HFFc6 (cell line): ENCODE measurements around the gene CAP2. TPM values are rescaled to one million over a fixed set of nuclear protein-coding genes. Genes with fewer than 3 reads are reported as not detected.
"Not testable (repeated sequence)": the region's sequence is repeated elsewhere in the genome, so short reads cannot be mapped to it uniquely, and the experiment has no call there.

Source experiments
- DNase-seq: peaks from one replicate; pipeline ENCODE4 v3.0.0-alpha.2; 2018
- H3K27ac Mint-ChIP-seq: 2 replicates; pipeline ENCODE4 v1.8.0; 2020; ENCODE audit warnings: mild to moderate bottlenecking, mixed read lengths
- H3K27me3 Mint-ChIP-seq: 2 replicates; pipeline ENCODE4 v1.8.0; 2021; ENCODE audit warnings: mild to moderate bottlenecking, moderate library complexity, mixed read lengths; ENCODE audit not compliant: insufficient read depth
- H3K36me3 Mint-ChIP-seq: 2 replicates; pipeline ENCODE4 v1.8.0; 2021; ENCODE audit warnings: low read depth, mixed read lengths
- H3K4me1 Mint-ChIP-seq: 2 replicates; pipeline ENCODE4 v1.8.0; 2020; ENCODE audit warnings: low read depth, mixed read lengths
- H3K4me3 Mint-ChIP-seq: 2 replicates; pipeline ENCODE4 v1.8.0; 2020; ENCODE audit warnings: mild to moderate bottlenecking, moderate library complexity, mixed read lengths
- H3K9me3 Mint-ChIP-seq: 2 replicates; pipeline ENCODE4 v1.8.0; 2020; ENCODE audit warnings: mild to moderate bottlenecking, mixed read lengths
- CTCF ChIP-seq: fragments of 200-600 bp; sonication (generic); IDR thresholded peaks from 2 replicates; pipeline ENCODE4 v1.5.0; 2021; ENCODE audit warnings: antibody characterized with exemption, mild to moderate bottlenecking
- total RNA-seq, 6 experiments: library from RNA; stranded (reverse); fragmentation: NEBNext Ultra II Directional; extraction: Animal tissue kit (Norgen Biotek cat#: 25700); gene quantifications; 2 replicates in 1 of 6; 3 replicates in 5 of 6; pipeline ENCODE4 v1.2.3, GENCODE V29; 2021

CAP2 gene
- total RNA-seq, 6 experiments from 2014 or later, result 65.1 to 82.3 (median 67.9) TPM

- H3K4me1 Mint-ChIP-seq, result no peaks in the 10 kb centered on the region
- H3K27me3 Mint-ChIP-seq, result peaks cover 2% of the 10 kb centered on the region; the same call in 1 of the 2 replicates
- DNase-seq, result no peak
- H3K9me3 Mint-ChIP-seq, result no peaks in the 10 kb centered on the region
- H3K36me3 Mint-ChIP-seq, result peaks cover 16% of the 10 kb centered on the region
- no peak for TF ChIP-seq CTCF
- no peak overlapping the region for H3K4me3 Mint-ChIP-seq
- no peak overlapping the region for H3K27ac Mint-ChIP-seq
Measured at GRCh38 chr6:17536586-17536985, 143.2 kb downstream of the CAP2 start.

GRCh38 chr6:17542243-17542642, 148.8 kb downstream of the CAP2 start:
- no peaks in the 10 kb centered on the region for H3K4me1 Mint-ChIP-seq

GRCh38 chr6:17545681-17546080, 152.3 kb downstream of the CAP2 start:
- H3K36me3 Mint-ChIP-seq, result peaks cover 47% of the 10 kb centered on the region
- H3K4me1 Mint-ChIP-seq, result not testable (repeated sequence)

More at GRCh38 chr6:17542243-17542642, 148.8 kb downstream of the CAP2 start:
- Mint-ChIP-seq H3K36me3 (peaks cover 51% of the 10 kb centered on the region), H3K9me3 (no peaks in the 10 kb centered on the region), H3K27me3 (peaks cover 6% of the 10 kb centered on the region), H3K27ac (no peak overlapping the region), H3K4me3 (no peak overlapping the region)
- TF ChIP-seq CTCF, result no peak
- DNase-seq, result no peak

GRCh38 chr6:17551383-17551958, 158.1 kb downstream of the CAP2 start:
- DNase-seq, result no peak
- H3K4me3 Mint-ChIP-seq, result no peak overlapping the region
- no peaks in the 10 kb centered on the region for H3K9me3 Mint-ChIP-seq
- no peak overlapping the region for H3K27ac Mint-ChIP-seq
- H3K4me1 Mint-ChIP-seq, result no peaks in the 10 kb centered on the region
- H3K36me3 Mint-ChIP-seq, result peaks cover 34% of the 10 kb centered on the region
- no peak for TF ChIP-seq CTCF
- H3K27me3 Mint-ChIP-seq, result peaks cover 2% of the 10 kb centered on the region

More at GRCh38 chr6:17545681-17546080, 152.3 kb downstream of the CAP2 start:
- H3K27ac Mint-ChIP-seq, H3K4me3 Mint-ChIP-seq, DNase-seq, H3K9me3 Mint-ChIP-seq, H3K27me3 Mint-ChIP-seq: not testable (repeated sequence)

- no peak overlapping the region for H3K4me3 Mint-ChIP-seq
- no peak overlapping the region for H3K27ac Mint-ChIP-seq
- peaks cover 2% of the 10 kb centered on the region for H3K27me3 Mint-ChIP-seq
- H3K9me3 Mint-ChIP-seq, result no peaks in the 10 kb centered on the region
- no peak for DNase-seq
- no peak for TF ChIP-seq CTCF
- no peaks in the 10 kb centered on the region for H3K4me1 Mint-ChIP-seq
- H3K36me3 Mint-ChIP-seq, result peaks cover 36% of the 10 kb centered on the region
Measured at GRCh38 chr6:17552861-17553260, 159.5 kb downstream of the CAP2 start.

GRCh38 chr6:17556014-17556413, 162.6 kb downstream of the CAP2 start:
- Mint-ChIP-seq H3K36me3 (peaks cover 46% of the 10 kb centered on the region), H3K4me3 (no peak overlapping the region), H3K4me1 (no peaks in the 10 kb centered on the region), H3K9me3 (peaks cover 6% of the 10 kb centered on the region), H3K27ac (no peak overlapping the region), H3K27me3 (peaks cover 5% of the 10 kb centered on the region)
- TF ChIP-seq CTCF, result no peak
- no peak for DNase-seq
